GM12891 (cell line): ENCODE results near the gene PELI1.

ENCODE experiments used
- DNase-seq: peaks from one replicate; pipeline ENCODE4 v3.0.0; 2011; ENCODE audit warnings: low spot score; ENCODE audit not compliant: insufficient read length
- FAIRE-seq: peaks from 2 replicates; lab custom pipeline; 2011; peaks lifted over from hg19 to GRCh38; lab: Jason Lieb, UNC
- PAX5 ChIP-seq: IDR thresholded peaks from 2 replicates; pipeline ENCODE4 v1.6.1; 2011; ENCODE audit warnings: low read length, moderate library complexity, mild to moderate bottlenecking; ENCODE audit not compliant: insufficient read depth, severe bottlenecking
- POLR2A ChIP-seq: IDR thresholded peaks from 2 replicates; pipeline ENCODE4 v1.6.1; 2011; ENCODE audit warnings: low read depth, low read length, control low read depth
- POLR2AphosphoS5 ChIP-seq: IDR thresholded peaks from 2 replicates; pipeline ENCODE4 v1.6.1; 2011; ENCODE audit warnings: low read depth, low read length, control low read depth
- POU2F2 ChIP-seq: IDR thresholded peaks from 2 replicates; pipeline ENCODE4 v1.6.1; 2011; ENCODE audit warnings: low read depth, mild to moderate bottlenecking, control low read depth, low read length, moderate library complexity
- SPI1 ChIP-seq: IDR thresholded peaks from 2 replicates; pipeline ENCODE4 v1.6.1; 2011; ENCODE audit warnings: low read depth, low read length, control low read depth
- TAF1 ChIP-seq: IDR thresholded peaks from 2 replicates; pipeline ENCODE4 v1.6.1; 2011; ENCODE audit warnings: low read depth, low read length, control low read depth

PELI1 gene

DNA sequence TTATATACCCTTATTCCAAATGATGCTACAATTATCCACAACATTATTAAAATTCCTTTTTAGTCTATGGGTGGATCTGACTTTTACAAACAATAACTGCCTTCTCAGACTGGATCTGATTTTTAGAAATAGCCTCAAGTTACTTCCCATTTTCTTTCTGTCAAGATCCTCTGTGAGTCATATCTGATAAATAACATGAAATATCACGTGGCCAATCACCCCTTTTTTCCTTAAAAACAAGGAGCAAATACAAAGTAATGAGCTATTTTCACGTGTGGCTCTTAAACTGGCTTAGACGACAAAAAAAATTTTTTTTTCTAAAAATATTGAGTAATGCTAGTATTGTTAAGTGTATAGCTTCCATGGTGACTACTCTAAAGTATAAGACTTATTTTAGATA is 6.7 kb downstream of the PELI1 start:
- TF ChIP-seq POLR2A (no peak), POLR2AphosphoS5 (no peak)
- no peak for DNase-seq
- no peak for FAIRE-seq

DNA sequence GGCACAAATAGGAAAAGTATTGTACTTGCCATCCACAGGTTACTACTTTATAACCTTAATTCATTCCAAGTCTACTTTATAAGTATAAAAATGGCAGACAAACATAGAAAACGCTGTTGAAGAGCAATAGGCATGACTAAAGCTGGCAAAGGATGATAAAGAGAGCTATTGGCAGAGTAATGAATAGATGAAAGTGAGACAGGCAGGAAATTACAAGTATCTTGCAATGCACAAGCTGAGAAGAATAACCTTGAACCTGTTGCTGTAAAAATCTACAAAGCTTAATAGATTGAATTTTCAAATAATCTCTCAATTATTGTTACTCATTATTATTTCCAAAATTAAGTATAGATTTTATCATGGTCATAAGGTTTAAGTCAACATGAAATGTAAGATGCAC is 8.8 kb downstream of the PELI1 start:
- FAIRE-seq, result no peak
- TF ChIP-seq SPI1 (no peak), POLR2AphosphoS5 (no peak), POLR2A (no peak), PAX5 (no peak)
- no peak for DNase-seq

DNA sequence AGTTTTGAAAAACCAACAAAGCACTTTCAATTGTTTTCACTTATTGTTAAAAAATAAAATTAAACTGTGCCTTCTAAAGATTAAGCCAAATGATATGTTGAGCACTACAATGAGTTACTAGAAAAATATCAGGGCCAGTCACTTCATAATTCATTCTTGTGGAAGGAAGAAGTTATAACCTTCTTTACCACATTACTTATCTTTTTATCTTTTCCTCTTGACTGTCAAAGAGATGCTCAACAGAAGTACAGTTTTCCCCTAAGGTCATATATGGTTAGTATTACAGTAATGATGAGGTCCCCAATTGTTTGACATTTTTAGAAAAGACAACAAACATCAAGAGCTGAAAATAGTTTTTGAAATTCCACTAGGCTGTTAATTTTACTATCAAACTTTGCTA is 9.4 kb downstream of the PELI1 start:
- no peak for TF ChIP-seq POLR2A
- no peak for TF ChIP-seq SPI1
- no peak for TF ChIP-seq POLR2AphosphoS5
- no peak for TF ChIP-seq POU2F2
- no peak for TF ChIP-seq TAF1
- TF ChIP-seq PAX5, result no peak
- DNase-seq, result no peak
- no peak for FAIRE-seq

DNA sequence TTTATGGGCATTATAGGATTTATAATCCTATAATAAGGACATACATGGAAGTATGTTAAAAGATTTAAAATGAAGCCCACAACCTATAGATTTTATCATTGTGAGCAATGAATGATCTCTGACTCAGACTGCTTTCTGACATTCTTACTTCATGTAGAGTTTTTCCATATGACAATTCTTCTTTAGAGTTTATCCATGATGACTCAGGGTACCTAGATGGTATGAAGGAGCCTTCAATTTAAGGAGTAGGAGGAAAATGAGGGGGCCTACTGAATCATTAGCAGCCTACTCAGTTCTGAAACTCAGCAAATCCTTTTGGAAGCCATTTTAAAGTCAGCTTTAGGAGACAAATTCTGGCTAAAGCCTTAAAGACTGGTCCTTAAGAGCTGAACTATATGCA is 10.4 kb downstream of the PELI1 start:
- FAIRE-seq (no peak), DNase-seq (no peak)
- TF ChIP-seq POLR2A (no peak), TAF1 (no peak), SPI1 (no peak), POU2F2 (no peak), POLR2AphosphoS5 (no peak), PAX5 (no peak)

GRCh38 chr2:64133354-64133753 is 10.9 kb downstream of the PELI1 start:
- TF ChIP-seq SPI1 (no peak), POU2F2 (no peak), POLR2AphosphoS5 (no peak), POLR2A (no peak), TAF1 (no peak), PAX5 (no peak)
- DNase-seq (no peak), FAIRE-seq (no peak)

GRCh38 chr2:64130333-64130732 is 13.9 kb downstream of the PELI1 start:
- FAIRE-seq, result no peak
- DNase-seq, result no peak
- TF ChIP-seq POLR2AphosphoS5 (no peak), SPI1 (no peak), POLR2A (no peak), TAF1 (no peak), PAX5 (no peak), POU2F2 (no peak)

DNA sequence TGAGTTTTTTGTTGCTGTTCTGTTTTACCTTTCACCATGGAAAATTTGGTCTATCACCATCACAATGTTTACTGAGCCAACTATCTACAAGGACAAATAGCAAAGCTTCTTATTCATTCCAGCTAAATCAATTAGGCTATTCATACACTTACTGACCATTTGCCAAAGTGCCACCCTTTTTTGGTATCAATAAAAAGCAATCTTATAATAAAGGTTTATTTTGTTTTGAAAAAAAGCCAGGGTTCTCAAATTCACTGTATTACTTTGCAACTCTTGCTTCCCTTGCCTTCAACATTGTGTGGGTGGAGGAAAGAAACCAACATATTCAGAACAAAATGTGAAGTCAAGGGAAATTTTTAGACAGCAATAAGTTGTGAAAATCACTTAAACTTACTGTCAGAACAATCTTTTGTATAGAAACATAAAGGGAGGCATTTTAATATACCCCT is 15.3 kb downstream of the PELI1 start:
- FAIRE-seq, result peak; percentile 78
- TF ChIP-seq TAF1 (no peak), PAX5 (no peak), SPI1 (no peak), POU2F2 (no peak), POLR2A (no peak), POLR2AphosphoS5 (no peak)
- no peak for DNase-seq

GRCh38 chr2:64128406-64128805 is 15.8 kb downstream of the PELI1 start:
- TF ChIP-seq POU2F2 (no peak), TAF1 (no peak), PAX5 (no peak), POLR2AphosphoS5 (no peak), SPI1 (no peak), POLR2A (no peak)
- FAIRE-seq (no peak), DNase-seq (no peak)

DNA sequence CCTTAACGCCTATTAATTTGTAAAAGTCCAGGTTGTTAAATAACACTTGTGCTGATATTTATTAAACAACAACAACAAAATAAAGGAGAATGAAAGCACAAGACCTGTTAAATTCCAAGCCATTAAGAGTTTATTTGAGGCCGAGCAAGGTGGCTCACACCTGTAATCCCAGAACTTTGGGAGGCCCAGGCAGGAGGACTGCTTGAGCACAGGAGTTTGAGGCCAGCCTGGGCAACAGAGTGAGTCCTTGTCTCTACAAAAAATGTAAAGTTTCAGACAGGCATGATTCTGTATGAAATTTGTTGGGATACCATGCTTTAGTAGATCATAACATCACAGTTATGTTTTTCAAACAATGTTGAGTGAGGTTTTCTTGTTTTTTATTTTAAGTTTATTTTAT is 17.1 kb downstream of the PELI1 start:
- no peak for DNase-seq
- FAIRE-seq, result no peak
- TF ChIP-seq POU2F2 (no peak), POLR2A (no peak), POLR2AphosphoS5 (no peak), SPI1 (no peak), TAF1 (no peak), PAX5 (no peak)

- no peak for DNase-seq
- no peak for TF ChIP-seq POLR2AphosphoS5
- no peak for TF ChIP-seq POLR2A
- TF ChIP-seq PAX5, result no peak
- TF ChIP-seq TAF1, result no peak
- no peak for TF ChIP-seq POU2F2
- TF ChIP-seq SPI1, result no peak
- no peak for FAIRE-seq
Measured at GRCh38 chr2:64126601-64127000, 17.6 kb downstream of the PELI1 start.
